Panc1 (cell line): ENCODE measurements around the gene SSTR1.

Experiments used
- TCF7L2 ChIP-seq: IDR thresholded peaks from 2 replicates; pipeline ENCODE4 v1.6.1; 2011; ENCODE audit warnings: mild to moderate bottlenecking, low read depth, low read length, inconsistent platforms
- TF ChIP-seq, protein P1 (sequence below): fragments of 450-650 bp; IDR thresholded peaks from 2 replicates; pipeline ENCODE4 v1.5.1; 2017; ENCODE audit warnings: mild to moderate bottlenecking

DNA sequence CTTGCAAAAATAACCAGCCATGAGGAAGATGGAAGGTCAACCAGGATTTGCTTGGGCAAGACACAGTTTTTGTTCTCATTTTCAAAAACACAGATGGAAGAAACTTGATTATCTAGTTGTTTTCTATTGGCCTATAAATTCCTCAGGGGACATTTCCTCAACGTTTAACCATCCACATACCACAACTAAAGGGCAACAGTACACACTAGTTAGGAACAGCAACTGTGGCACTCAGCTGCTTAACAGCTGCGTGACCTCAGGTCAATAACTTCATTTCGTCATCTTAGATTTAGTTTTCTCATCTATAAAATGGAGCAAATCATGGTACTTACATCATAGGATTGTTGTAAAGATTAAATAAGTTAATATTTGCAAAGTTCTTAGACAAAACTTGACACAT, 18.7 kb downstream of the SSTR1 start:
- TF ChIP-seq, protein P1, sequence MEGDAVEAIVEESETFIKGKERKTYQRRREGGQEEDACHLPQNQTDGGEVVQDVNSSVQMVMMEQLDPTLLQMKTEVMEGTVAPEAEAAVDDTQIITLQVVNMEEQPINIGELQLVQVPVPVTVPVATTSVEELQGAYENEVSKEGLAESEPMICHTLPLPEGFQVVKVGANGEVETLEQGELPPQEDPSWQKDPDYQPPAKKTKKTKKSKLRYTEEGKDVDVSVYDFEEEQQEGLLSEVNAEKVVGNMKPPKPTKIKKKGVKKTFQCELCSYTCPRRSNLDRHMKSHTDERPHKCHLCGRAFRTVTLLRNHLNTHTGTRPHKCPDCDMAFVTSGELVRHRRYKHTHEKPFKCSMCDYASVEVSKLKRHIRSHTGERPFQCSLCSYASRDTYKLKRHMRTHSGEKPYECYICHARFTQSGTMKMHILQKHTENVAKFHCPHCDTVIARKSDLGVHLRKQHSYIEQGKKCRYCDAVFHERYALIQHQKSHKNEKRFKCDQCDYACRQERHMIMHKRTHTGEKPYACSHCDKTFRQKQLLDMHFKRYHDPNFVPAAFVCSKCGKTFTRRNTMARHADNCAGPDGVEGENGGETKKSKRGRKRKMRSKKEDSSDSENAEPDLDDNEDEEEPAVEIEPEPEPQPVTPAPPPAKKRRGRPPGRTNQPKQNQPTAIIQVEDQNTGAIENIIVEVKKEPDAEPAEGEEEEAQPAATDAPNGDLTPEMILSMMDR = no peak
- no peak for TF ChIP-seq TCF7L2
